ENCODE measurements around the gene NFIB.

- TF ChIP-seq CTCF (IDR thresholded peaks at IDR 0.05; ENCODE audit: extremely low read depth in 1 of 2, insufficient read depth in 1 of 2, low read depth in 1 of 2, low read length in 2 of 2) = no peak
- TF ChIP-seq POLR2A (IDR thresholded peaks at IDR 0.05; ENCODE audit: low read depth, low read length) = no peak
- no peak for TF ChIP-seq MYC (IDR thresholded peaks at IDR 0.05; ENCODE audit: low read depth, low read length)
- no peak for TF ChIP-seq MAX (IDR thresholded peaks at IDR 0.05; ENCODE audit: insufficient read depth, insufficient read length)
- no peak for TF ChIP-seq EZH2 (IDR thresholded peaks at IDR 0.05; ENCODE audit: borderline replicate concordance, low read depth, low read length, severe bottlenecking)
Measured at GRCh38 chr9:14148501-14149103, 165.3 kb downstream of the NFIB start.

All from endothelial cell of umbilical vein (primary cell).